ENCODE measurements around the gene MEAF6.

- TF ChIP-seq CTCF (IDR thresholded peaks at IDR 0.05; ENCODE audit: insufficient read depth, low read length, poor library complexity, severe bottlenecking) (no peak), EZH2phosphoT487 (conservative IDR thresholded peaks at IDR 0.05; ENCODE audit: low read length) (no peak)
These were observed 32.4 kb downstream of the MEAF6 start for GRCh38 chr1:37482004-37482785.
